Caco-2 (cell line): ENCODE data around the gene NAALADL2. TPM values are rescaled to one million over a fixed set of nuclear protein-coding genes. Genes with fewer than 3 reads are reported as not detected.

ENCODE experiments used
- BruUV-seq: library from RNA; stranded (reverse); fragments of 400-500 nt; replicated peaks from 2 replicates; lab custom pipeline; 2021; lab: Mats Ljungman, UMichigan
- CTCF ChIA-PET: fragments of 300-600 bp; sonication (Branson Sonifier 250); formaldehyde crosslinking; loops from one replicate; lab custom pipeline; 2022; ENCODE audit warnings: antibody characterized with exemption; lab: Charles Lee
- POLR2A ChIA-PET: fragments of 300-600 bp; sonication (Branson Sonifier 250); formaldehyde crosslinking; loops from one replicate; lab custom pipeline; 2022; ENCODE audit warnings: antibody characterized with exemption; lab: Charles Lee
- DNase-seq, 2 experiments: peaks; one replicate each; pipeline versions ENCODE4 v3.0.0 to v3.0.0-alpha.2; 2020 to 2022
- H3K27me3 ChIP-seq: replicated peaks from 2 replicates; pipeline ENCODE4 v1.6.0; 2011; ENCODE audit warnings: low read length; ENCODE audit not compliant: control insufficient read depth, insufficient read depth
- H3K36me3 ChIP-seq: 2 replicates; pipeline ENCODE4 v1.5.1; 2011; ENCODE audit warnings: low read length; ENCODE audit not compliant: control insufficient read depth, insufficient read depth
- H3K4me1 ChIP-seq: fragments of 250-450 bp; sonication (Bioruptor Pico); 2 replicates; pipeline ENCODE4 v1.5.1; 2020; ENCODE audit warnings: mild to moderate bottlenecking
- H3K4me3 ChIP-seq: 2 replicates; pipeline ENCODE4 v1.5.1; 2011; ENCODE audit warnings: low read depth, mild to moderate bottlenecking, control low read depth, low read length
- H3K9me3 ChIP-seq: fragments of 250-450 bp; sonication (Bioruptor Pico); 2 replicates; pipeline ENCODE4 v1.5.1; 2020; ENCODE audit warnings: mild to moderate bottlenecking, moderate library complexity
- H3K27ac Mint-ChIP-seq: one replicate; pipeline ENCODE4 v1.8.0; 2022; ENCODE audit warnings: mixed read lengths; ENCODE audit not compliant: unreplicated experiment
- H3K27me3 Mint-ChIP-seq: one replicate; pipeline ENCODE4 v1.8.0; 2022; ENCODE audit warnings: mixed read lengths; ENCODE audit not compliant: insufficient read depth, unreplicated experiment
- H3K36me3 Mint-ChIP-seq: one replicate; pipeline ENCODE4 v1.8.0; 2022; ENCODE audit warnings: mild to moderate bottlenecking, mixed read lengths; ENCODE audit not compliant: insufficient read depth, unreplicated experiment
- H3K4me1 Mint-ChIP-seq: one replicate; pipeline ENCODE4 v1.8.0; 2022; ENCODE audit warnings: low read depth, mixed read lengths; ENCODE audit not compliant: unreplicated experiment
- H3K4me3 Mint-ChIP-seq: one replicate; pipeline ENCODE4 v1.8.0; 2022; ENCODE audit warnings: mild to moderate bottlenecking, moderate library complexity, mixed read lengths; ENCODE audit not compliant: unreplicated experiment
- H3K9me3 Mint-ChIP-seq: one replicate; pipeline ENCODE4 v1.8.0; 2022; ENCODE audit warnings: mixed read lengths; ENCODE audit not compliant: unreplicated experiment
- CTCF ChIP-seq, 2 experiments: fragments of 200-600 bp in 1 of 2; IDR thresholded peaks; 1 replicate in 1 of 2; 2 replicates in 1 of 2; pipeline versions ENCODE4 v1.5.1 to v1.8.0; 2011 to 2022; ENCODE audit warnings: antibody characterized with exemption in 1 of 2, control low read depth in 1 of 2, inconsistent platforms in 1 of 2, low read depth in 1 of 2, low read length in 1 of 2, mild to moderate bottlenecking in 1 of 2, moderate library complexity in 1 of 2; ENCODE audit not compliant: insufficient read depth in 1 of 2, severe bottlenecking in 1 of 2, unreplicated experiment in 1 of 2
- intact Hi-C: fragments of 100-400 bp; cut with micrococcal nuclease; formaldehyde crosslinking; loops from one replicate; pipeline ENCODE4 v1.10.0; 2022; ENCODE audit not compliant: unreplicated experiment
- total RNA-seq: library from RNA; stranded (reverse); gene quantifications from 2 replicates; pipeline ENCODE4 v1.2.3, GENCODE V29; 2022

NAALADL2 gene
- total RNA-seq, 1 experiment from 2014 or later: 4.4 TPM

GRCh38 chr3:175258763-175259162 is 399.6 kb downstream of the NAALADL2 start:
- Mint-ChIP-seq H3K4me3 (no peak overlapping the region), H3K4me1 (no peaks in the 10 kb centered on the region), H3K27me3 (no peaks in the 10 kb centered on the region), H3K9me3 (no peaks in the 10 kb centered on the region), H3K27ac (no peak overlapping the region), H3K36me3 (no peaks in the 10 kb centered on the region)
- ChIA-PET POLR2A (no interaction called here), CTCF (no interaction called here)
- no peak for DNase-seq
- Histone ChIP-seq H3K36me3 (no peaks in the 10 kb centered on the region), H3K4me1 (no peaks in the 10 kb centered on the region), H3K4me3 (no peak overlapping the region), H3K27me3 (no peaks in the 10 kb centered on the region), H3K9me3 (no peaks in the 10 kb centered on the region)
- no TSS peak for BruUV-seq
- intact Hi-C loops: no loop called here
- no peak for TF ChIP-seq CTCF (IDR thresholded peaks at IDR 0.05; ENCODE audit: insufficient read depth in 1 of 2, low read depth in 1 of 2, low read length in 1 of 2, severe bottlenecking in 1 of 2, unreplicated experiment in 1 of 2)

GRCh38 chr3:175260145-175260794 is 401.1 kb downstream of the NAALADL2 start:
- DNase-seq: no peak
- Histone ChIP-seq H3K9me3 (no peaks in the 10 kb centered on the region), H3K27me3 (no peaks in the 10 kb centered on the region), H3K4me1 (no peaks in the 10 kb centered on the region), H3K36me3 (no peaks in the 10 kb centered on the region), H3K4me3 (no peak overlapping the region)
- CTCF ChIA-PET: no interaction called here
- intact Hi-C loops: no loop called here
- Mint-ChIP-seq H3K4me3 (no peak overlapping the region), H3K27me3 (no peaks in the 10 kb centered on the region), H3K27ac (no peak overlapping the region), H3K9me3 (no peaks in the 10 kb centered on the region), H3K4me1 (no peaks in the 10 kb centered on the region), H3K36me3 (no peaks in the 10 kb centered on the region)
- no TSS peak for BruUV-seq
- POLR2A ChIA-PET: no interaction called here
- TF ChIP-seq CTCF (IDR thresholded peaks at IDR 0.05; ENCODE audit: insufficient read depth in 1 of 2, low read depth in 1 of 2, low read length in 1 of 2, severe bottlenecking in 1 of 2, unreplicated experiment in 1 of 2): no peak

GRCh38 chr3:175266478-175266877 is 407.3 kb downstream of the NAALADL2 start:
- intact Hi-C loops: no loop called here
- POLR2A ChIA-PET: no interaction called here
- H3K4me1 Mint-ChIP-seq: no peaks in the 10 kb centered on the region
- CTCF ChIA-PET: no interaction called here
- no peaks in the 10 kb centered on the region for H3K27me3 ChIP-seq
- no peaks in the 10 kb centered on the region for H3K27me3 Mint-ChIP-seq
- TF ChIP-seq CTCF (IDR thresholded peaks at IDR 0.05; ENCODE audit: insufficient read depth in 1 of 2, low read depth in 1 of 2, low read length in 1 of 2, severe bottlenecking in 1 of 2, unreplicated experiment in 1 of 2): no peak
- no peak overlapping the region for H3K4me3 ChIP-seq
- no peaks in the 10 kb centered on the region for H3K9me3 ChIP-seq
- H3K36me3 Mint-ChIP-seq: no peaks in the 10 kb centered on the region
- no peaks in the 10 kb centered on the region for H3K9me3 Mint-ChIP-seq
- no peaks in the 10 kb centered on the region for H3K36me3 ChIP-seq
- H3K4me3 Mint-ChIP-seq: no peak overlapping the region
- H3K27ac Mint-ChIP-seq: no peak overlapping the region
- BruUV-seq: no TSS peak
- no peaks in the 10 kb centered on the region for H3K4me1 ChIP-seq
- DNase-seq: no peak
